GM12878 (cell line): ENCODE data around the gene CPNE9. TPM values are rescaled to one million over a fixed set of nuclear protein-coding genes. Genes with fewer than 3 reads are reported as not detected.

ENCODE experiments used
- BHLHE40 ChIP-seq, 2 experiments: fragments of 450-650 bp in 1 of 2; IDR thresholded peaks; 2 replicates each; pipeline ENCODE4 v1.6.1; 2011 to 2017; ENCODE audit warnings: low read depth in 2 of 2, borderline replicate concordance in 1 of 2, improper control_type of control experiment in 1 of 2, low read length in 1 of 2, mild to moderate bottlenecking in 1 of 2
- IKZF1 ChIP-seq: fragments of 450-650 bp; conservative IDR thresholded peaks from 2 replicates; pipeline ENCODE4 v1.6.1; 2017; ENCODE audit warnings: antibody characterized with exemption, mild to moderate bottlenecking
- NBN ChIP-seq: fragments of 450-650 bp; IDR thresholded peaks from 2 replicates; pipeline ENCODE4 v1.6.1; 2016
- TCF7 ChIP-seq: IDR thresholded peaks from 2 replicates; pipeline ENCODE4 v1.6.1; 2014; ENCODE audit warnings: antibody characterized with exemption, borderline replicate concordance
- polyA plus RNA-seq, 11 experiments: library from polyadenylated mRNA; depleted of rRNA in 4 of 11; unstranded in 6 of 11; stranded (reverse) in 5 of 11; fragments of >200 nt; fragmentation: Nextera tagmentation in 4 of 11; fragmentation: Illumina TruSeq in 1 of 11; extraction: Ambion mirVana in 4 of 11; extraction: Trizol in 1 of 11; gene quantifications; 1 replicate in 1 of 11; 2 replicates in 10 of 11; pipeline versions ENCODE4 v1.2.1 to v1.2.3, GENCODE V29; 2011 to 2016; ENCODE audit warnings: inconsistent platforms in 2 of 11, missing spikeins in 2 of 11, low read depth in 1 of 11
- total RNA-seq, 4 experiments: library from RNA; depleted of rRNA in 3 of 4; stranded (reverse); fragments of >200 nt in 3 of 4; fragmentation: Illumina TruSeq in 1 of 4; extraction: Trizol in 1 of 4; gene quantifications; 2 replicates each; pipeline versions ENCODE4 v1.2.1 to v1.2.3, GENCODE V29; 2013 to 2021
- TF ChIP-seq, protein P1 (sequence below): IDR thresholded peaks from 2 replicates; pipeline ENCODE4 v1.6.1; 2012; ENCODE audit warnings: low read depth, low read length, improper control_type of control experiment
- TF ChIP-seq, protein P2 (sequence below): fragments of 150-350 bp; IDR thresholded peaks from 2 replicates; pipeline ENCODE4 v1.6.1; 2016; ENCODE audit warnings: low read depth, low read length

CPNE9 gene
- total and polyA plus RNA-seq, 10 of the 15 experiments (the other 5 are each of a cell fraction or from before 2014, with no cell fraction given): 0.02 to 0.12 (median 0.05) TPM; not detected in 7

DNA sequence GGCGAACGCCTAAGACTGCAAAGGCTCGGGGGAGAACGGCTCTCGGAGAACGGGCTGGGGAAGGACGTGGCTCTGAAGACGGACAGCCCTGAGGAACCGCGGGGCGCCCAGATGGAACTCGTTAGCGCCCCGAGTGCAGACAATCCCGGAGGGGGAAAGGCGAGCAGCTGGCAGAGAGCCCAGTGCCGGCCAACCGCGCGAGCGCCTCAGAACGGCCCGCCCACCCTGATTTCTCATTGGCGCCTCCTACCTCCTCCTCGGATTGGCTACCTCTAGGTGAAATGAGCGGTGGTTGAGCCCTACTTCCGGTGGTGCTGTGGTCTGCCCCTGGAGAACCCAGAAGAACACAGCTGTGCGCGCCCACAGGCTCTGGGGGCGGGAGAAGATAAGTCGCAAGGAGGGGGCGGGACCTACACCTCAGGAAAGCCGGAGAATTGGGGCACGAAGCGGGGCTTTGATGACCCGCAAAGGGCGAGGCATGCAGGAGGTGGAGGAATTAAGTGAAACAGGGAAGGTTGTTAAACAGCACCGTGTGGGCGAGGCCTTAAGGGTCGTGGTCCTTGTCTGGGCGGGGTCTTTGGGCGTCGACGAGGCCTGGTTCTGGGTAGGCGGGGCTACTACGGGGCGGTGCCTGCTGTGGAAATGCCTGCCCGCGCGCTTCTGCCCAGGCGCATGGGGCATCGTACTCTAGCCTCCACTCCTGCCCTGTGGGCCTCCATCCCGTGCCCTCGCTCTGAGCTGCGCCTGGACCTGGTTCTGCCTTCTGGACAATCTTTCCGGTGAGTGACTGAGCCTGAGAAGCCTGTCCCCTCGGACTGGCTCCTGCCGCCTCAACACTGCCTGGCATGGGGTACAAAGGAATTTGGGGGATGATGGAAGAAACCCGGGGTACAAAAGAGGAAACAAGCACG, 46.3 kb downstream of the CPNE9 start, which contains the start of gene OGG1 (continued):
- TF ChIP-seq, protein P1, sequence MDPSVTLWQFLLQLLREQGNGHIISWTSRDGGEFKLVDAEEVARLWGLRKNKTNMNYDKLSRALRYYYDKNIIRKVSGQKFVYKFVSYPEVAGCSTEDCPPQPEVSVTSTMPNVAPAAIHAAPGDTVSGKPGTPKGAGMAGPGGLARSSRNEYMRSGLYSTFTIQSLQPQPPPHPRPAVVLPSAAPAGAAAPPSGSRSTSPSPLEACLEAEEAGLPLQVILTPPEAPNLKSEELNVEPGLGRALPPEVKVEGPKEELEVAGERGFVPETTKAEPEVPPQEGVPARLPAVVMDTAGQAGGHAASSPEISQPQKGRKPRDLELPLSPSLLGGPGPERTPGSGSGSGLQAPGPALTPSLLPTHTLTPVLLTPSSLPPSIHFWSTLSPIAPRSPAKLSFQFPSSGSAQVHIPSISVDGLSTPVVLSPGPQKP: peak; percentile 82
- peak; percentile 60; the same call in 1 of the 2 replicates for TF ChIP-seq IKZF1
- TF ChIP-seq, protein P2, sequence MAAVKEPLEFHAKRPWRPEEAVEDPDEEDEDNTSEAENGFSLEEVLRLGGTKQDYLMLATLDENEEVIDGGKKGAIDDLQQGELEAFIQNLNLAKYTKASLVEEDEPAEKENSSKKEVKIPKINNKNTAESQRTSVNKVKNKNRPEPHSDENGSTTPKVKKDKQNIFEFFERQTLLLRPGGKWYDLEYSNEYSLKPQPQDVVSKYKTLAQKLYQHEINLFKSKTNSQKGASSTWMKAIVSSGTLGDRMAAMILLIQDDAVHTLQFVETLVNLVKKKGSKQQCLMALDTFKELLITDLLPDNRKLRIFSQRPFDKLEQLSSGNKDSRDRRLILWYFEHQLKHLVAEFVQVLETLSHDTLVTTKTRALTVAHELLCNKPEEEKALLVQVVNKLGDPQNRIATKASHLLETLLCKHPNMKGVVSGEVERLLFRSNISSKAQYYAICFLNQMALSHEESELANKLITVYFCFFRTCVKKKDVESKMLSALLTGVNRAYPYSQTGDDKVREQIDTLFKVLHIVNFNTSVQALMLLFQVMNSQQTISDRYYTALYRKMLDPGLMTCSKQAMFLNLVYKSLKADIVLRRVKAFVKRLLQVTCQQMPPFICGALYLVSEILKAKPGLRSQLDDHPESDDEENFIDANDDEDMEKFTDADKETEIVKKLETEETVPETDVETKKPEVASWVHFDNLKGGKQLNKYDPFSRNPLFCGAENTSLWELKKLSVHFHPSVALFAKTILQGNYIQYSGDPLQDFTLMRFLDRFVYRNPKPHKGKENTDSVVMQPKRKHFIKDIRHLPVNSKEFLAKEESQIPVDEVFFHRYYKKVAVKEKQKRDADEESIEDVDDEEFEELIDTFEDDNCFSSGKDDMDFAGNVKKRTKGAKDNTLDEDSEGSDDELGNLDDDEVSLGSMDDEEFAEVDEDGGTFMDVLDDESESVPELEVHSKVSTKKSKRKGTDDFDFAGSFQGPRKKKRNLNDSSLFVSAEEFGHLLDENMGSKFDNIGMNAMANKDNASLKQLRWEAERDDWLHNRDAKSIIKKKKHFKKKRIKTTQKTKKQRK: no peak
- TF ChIP-seq TCF7: no peak
- TF ChIP-seq NBN: peak; percentile 82; the same call in 1 of the 2 replicates
- TF ChIP-seq BHLHE40 (IDR thresholded peaks at IDR 0.05; ENCODE audit: borderline replicate concordance in 1 of 2, low read depth in 2 of 2, low read length in 1 of 2): peak in 1 of 2 experiments; percentile 36; a peak in 1 of 4 replicates
